ENCODE results near the gene DRAXIN.

DNA sequence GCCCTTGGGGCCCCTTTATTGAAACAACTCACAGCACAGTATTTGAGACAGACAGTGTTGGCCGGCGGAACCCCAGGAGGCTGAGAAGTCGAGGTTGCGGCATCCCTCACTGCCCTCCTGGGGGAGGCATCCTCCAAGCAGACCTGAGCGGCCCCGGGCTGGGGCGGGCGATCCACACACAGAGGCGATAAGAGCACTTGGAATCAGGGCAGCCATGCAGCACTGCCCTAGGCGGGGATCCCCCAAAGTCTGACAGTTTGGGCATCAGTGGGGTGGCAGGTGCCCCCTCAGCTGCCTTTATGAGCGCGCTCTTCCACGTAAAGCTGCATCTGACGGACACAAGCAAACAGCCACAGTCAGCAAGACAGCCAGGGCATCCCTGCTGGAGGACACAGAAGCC lies 17.0 kb upstream of the DRAXIN start:
- TF ChIP-seq, protein P1, sequence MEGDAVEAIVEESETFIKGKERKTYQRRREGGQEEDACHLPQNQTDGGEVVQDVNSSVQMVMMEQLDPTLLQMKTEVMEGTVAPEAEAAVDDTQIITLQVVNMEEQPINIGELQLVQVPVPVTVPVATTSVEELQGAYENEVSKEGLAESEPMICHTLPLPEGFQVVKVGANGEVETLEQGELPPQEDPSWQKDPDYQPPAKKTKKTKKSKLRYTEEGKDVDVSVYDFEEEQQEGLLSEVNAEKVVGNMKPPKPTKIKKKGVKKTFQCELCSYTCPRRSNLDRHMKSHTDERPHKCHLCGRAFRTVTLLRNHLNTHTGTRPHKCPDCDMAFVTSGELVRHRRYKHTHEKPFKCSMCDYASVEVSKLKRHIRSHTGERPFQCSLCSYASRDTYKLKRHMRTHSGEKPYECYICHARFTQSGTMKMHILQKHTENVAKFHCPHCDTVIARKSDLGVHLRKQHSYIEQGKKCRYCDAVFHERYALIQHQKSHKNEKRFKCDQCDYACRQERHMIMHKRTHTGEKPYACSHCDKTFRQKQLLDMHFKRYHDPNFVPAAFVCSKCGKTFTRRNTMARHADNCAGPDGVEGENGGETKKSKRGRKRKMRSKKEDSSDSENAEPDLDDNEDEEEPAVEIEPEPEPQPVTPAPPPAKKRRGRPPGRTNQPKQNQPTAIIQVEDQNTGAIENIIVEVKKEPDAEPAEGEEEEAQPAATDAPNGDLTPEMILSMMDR (IDR thresholded peaks at IDR 0.05; ENCODE audit: insufficient read depth, low read depth, low read length), result no peak
- TF ChIP-seq EZH2 (IDR thresholded peaks at IDR 0.05; ENCODE audit: insufficient read depth, low read length), result no peak
